Activated CD4-positive, CD25-positive, alpha-beta regulatory T cell (primary cell): Measurements from ENCODE around the gene CXCL14.
"Not testable (repeated sequence)": the region's sequence is repeated elsewhere in the genome, so short reads cannot be mapped to it uniquely, and the experiment has no call there.

Source experiments
- DNase-seq, 4 experiments: peaks; one replicate each; lab custom pipeline; 2025; lab: John Stamatoyannopoulos, UW

CXCL14 gene

DNA sequence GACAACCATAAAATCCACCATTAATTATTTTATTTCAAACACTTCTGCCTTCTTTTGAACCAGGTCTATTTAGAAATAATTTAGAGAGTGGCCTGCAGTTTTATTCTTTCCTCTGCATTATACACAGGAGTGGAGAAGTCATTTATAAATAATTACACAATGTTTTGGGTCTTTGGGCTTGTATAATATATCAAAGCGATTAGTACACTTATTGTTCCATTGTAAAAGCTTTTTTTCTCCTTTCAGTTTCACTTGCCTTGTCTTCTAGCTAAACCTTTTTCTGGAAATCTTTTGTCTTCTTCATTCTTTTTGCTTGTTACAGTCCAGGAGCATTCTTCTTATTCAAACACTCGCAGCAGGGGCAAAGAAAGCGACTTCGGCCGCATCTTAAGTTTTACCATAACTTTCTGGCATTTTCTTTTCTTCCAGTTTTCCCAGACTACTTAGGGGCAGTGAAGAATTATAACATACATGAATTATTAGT lies 35.7 kb downstream of the CXCL14 start:
- DNase-seq = no peak

DNA sequence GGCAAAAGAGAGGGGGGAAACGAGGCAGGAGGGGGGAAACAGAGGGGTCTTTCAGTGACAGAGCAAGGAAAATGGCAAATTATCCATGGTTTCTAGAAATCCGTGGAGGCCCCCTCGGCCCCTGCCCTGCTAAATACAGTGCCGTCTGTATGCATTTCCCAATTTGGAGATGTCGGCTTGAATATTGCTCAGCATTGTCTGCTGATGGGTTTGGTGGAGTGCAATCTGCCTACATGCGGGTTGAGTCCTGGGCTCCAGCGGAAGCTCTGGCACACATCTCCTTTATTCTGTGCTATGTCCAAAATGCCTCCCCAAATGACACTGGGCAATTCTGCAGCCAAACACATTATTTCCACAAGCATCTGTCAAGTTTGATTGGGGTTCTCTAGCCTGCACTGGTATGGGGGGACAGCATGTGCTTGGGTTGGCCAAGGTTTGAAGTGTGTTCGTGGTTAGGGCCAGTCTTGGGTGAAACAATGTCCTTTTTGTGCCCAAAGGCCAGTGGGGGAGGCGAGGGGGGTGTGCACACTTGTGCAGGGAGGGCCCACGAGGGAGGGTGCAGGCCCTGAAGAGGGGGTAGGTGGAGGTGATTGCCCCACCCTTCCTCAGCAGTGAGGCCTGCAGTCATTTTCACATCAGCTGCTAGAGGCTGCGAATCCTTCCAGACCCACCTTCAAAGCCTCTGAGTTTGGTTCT lies 36.8 kb downstream of the CXCL14 start:
- DNase-seq = no peak

DNA sequence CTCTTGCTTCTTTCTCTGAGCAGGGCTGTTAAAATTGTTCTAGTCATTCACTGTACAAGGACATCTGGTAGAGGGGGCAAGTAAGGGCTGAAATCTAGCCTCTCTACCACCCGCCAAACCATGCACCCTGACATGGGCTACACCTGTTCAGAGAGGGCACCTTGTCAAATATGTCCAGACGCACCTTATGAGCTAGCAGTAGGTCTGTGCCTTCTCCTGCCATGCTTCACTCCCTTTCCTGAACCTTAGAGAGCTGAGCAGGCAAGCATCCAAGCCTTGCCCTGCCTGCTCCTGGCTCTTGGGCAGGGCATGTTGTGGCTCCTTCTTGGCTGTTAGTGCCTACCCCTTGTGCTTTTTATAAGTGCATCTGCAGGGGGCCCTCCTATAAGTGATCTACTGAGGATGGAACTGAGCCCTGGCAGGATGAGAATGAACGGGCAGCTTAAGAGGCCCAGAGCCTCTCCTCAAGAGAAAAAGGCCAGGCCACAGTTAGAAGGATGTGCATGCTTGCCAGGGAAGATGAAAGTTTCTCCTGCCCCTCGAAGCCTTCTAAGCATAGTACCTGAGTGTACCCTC lies 39.3 kb downstream of the CXCL14 start:
- DNase-seq = no peak

DNA sequence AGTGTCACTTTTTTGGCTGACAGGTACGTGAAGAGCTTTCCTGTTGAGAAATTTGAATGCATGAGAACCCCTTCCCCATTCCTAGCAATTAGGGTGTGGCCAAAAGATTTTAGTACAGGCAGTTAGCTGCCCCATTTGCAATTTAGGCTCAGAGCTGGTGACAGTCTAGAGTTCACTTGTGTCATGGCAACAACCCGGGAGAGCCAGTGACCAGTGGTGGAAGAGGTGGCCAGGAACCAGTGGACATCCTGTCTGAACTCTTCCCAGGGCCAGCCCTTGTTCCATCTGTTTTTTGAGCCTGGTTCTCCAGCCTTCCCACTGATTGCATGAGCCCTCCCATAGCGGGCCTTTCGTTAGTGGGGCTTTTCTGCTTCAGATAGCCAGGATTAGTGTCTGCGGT lies 40.5 kb downstream of the CXCL14 start:
- no peak for DNase-seq

DNA sequence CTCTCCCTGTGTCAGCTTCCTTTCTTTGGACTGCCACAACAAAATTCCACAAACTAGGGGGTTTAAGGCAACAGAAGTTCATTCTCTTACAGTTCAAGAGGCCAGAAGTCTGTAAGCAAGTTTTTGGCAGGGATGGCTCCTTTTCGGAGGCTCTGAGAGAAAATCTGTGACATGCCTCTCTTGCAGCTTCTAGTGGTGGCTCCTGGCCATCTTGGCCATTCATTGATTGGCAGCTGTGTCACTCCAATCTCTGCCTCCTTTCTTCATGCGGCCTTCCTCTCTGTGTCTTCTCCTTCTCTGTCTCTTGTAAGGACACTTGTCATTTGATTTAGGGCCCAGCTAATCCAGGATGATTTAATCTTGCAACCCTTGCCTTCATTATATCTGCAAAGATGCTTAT lies 41.0 kb downstream of the CXCL14 start:
- no peak for DNase-seq

DNA sequence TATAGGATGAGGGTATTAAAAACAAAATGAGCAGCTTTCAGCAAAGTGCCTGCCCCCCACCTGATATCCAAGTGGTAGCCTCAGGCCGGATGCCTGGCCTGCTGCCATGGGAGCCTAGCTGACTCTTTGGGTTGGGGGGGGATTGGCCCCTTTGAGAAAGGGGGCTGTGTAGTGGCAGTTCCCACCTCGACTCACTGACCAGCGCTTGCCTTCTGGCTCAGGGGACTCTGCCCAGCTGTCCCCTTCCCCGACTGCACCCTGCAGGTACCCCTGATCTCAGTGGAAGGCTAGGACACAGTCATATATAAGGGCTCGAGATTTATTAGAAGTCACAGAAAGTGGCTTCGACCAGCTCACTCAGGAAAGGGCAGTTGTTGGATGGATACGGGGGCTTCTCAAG lies 41.5 kb downstream of the CXCL14 start:
- DNase-seq = no peak

DNA sequence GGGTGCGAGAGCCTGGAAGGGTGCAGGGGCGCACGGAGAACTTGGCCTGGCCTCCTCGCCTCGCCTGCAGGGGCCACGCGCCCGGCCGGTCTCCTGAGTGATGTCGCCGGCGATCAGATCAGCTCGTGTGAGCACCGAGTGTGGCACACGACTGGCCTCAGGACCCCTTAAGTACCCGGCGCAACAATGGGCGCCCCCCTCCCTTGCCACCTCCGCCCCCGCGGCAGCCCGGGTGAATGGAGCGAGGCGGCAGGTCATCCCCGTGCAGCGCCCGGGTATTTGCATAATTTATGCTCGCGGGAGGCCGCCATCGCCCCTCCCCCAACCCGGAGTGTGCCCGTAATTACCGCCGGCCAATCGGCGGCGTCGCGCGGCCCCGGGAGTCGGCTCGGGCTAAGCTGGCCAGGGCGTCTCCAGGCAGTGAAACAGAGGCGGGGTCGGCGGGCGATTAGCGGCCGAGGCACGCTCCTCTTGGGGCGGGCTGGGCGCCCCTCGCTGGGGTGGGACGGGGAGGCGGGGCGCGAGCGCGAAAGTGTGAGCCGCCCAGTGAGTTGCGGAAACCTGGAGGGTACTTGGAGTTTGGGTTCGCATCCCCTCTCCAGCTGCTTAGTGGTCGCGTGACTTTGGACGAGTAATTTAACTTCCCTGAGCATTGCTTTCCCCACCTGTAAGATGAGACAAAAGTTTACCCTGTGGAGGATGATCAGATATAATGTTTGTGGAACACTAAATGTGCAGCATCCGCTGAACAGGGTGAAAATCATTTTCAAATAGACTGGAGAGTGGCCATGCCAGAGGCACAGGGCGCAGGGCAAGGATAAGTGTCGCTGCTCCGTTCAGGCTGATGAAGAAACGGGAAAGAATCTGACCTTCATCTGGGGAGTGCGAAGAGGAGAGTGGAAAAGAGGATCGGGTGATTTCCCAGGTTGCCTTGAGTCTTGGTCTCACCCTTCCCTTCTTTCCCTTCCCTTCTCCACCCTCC lies 42.7 kb downstream of the CXCL14 start, which contains the start of gene NEUROG1:
TSS of gene NEUROG1 (minus strand) at position 145 of the 982 bp plus-strand sequence. CDS start 274 bp downstream, outside the sequence.
- DNase-seq = no peak

DNA sequence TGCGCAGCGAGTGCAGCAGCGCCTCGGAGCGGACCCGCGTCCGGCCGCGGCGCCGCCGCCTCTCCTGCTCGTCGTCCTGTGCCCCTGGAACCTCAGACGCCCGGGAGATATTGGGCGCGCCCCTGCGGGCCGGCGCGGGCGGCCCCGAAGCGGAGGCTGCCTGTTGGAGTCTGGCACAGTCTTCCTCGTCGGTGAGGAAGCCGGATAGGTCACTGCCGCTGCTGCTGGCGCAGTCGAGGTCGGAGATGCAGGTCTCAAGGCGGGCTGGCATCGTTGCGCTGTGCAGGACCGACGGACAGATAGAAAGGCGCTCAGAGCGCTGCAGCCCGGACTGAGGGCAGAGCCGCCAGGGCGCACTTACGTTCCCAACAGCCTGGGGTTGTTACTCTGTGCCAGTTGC lies 43.4 kb downstream of the CXCL14 start:
- no peak for DNase-seq

DNA sequence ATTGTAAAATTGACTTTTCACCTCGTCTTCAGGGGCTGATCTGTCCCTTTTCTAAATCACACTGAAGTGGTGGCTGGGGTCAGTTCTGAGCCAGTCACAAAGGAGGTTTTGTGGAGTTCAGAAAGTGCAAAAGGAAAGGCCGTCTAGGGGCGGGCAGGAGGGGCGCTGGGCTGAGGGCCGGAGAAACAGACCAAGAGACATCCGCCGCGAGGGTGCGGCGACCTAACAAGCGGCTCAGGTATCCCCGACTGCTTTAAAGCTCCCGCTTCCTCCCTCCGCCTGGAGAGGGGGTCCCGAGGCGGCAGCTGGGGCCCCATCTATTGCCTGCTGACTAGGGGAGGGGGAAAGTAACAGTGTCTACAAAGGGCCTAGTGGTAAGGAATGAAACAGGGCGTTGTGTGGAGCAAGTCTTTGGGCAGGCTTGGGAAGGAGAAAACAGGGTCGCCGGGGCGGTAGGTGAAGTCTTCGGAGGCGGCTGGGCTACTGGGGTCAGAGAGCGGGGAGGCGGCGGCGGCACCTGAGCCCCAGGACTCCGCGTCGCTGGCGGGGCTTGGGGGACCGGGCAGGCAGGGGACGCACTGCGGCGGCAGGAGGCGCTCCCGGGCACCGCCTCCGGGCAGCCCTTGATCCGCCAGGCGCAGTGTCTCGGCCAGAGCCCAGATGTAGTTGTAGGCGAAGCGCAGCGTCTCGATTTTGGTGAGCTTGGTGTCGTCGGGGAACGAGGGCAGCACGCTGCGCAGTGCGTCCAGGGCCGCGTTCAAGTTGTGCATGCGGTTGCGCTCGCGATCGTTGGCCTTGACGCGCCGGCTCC lies 44.0 kb downstream of the CXCL14 start:
- no peak for DNase-seq

DNA sequence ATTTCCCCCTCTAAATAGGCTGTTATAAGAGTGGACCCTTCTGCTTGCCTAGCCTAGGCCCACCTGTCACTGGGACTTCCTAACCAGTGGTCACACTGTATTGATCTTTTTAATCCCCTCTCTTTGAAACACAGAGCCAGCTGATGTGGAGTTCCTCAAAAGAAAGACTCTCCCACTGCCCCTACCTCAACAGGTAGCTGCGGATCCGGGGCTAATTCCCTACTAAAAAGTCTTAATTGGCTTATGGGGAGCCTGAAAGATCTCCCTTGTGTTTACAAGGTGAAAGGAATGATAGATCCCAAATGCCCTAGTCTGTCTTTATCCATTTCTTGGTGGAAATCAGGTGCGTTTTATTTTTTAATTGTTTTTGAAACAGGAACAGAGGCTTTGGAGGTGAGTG lies 45.0 kb downstream of the CXCL14 start:
- no peak for DNase-seq

DNA sequence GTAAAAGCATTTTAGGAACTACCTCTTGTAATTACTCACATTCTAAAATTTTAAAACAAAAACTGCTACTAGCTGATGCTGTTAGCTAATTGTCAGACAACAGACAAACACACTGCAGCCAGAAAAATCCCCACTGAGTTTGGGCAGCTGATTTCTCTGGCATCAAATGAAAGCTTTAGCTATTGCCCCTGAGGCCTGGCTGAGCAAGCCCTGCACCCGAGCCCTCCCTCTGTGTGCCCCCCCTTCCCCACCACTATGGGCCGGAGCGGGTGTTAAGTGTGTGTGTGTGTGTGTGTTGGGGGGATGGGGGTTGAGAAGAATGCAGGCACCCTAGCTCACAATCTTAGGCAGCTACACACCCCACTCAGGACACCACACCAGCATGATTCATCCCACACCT lies 45.5 kb downstream of the CXCL14 start:
- DNase-seq = no peak

DNA sequence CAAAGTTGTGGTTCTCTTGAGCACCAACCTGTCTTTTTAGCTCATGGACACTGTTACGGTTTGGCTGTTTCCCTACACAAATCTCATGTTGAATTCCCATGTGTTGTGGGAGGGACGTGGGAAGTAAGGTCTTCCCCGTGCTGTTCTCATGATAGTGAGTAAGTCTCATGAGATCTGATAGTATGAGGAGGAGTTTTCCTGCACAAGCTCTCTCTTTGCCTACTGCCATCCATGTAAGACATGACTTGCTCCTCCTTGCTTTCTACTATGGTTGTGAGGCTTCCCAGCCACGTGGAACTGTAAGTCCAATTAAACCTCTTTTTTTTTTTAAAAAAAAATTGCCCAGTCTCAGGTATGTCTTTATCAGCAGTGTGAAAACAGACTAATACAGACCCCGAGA lies 49.2 kb downstream of the CXCL14 start:
- DNase-seq = not testable (repeated sequence)

DNA sequence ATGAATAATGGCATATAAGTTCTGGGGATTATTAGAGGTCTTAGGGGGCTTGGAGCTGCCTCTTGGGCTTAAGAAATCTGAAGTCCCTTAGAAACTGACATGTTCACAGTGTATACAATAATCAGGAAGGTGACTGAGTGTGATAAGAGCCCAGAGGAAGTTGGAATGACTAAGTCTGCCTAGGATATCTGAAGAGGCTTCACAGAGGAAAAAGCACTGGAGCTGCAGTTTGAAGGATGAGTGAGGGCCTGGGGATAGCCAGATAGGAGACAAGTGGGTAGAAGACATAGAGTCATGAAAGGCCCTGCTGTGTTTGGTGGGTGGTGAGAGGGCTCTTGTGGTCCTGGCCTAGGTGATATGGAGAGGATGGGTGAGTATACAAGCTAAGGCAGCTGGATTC lies 51.9 kb downstream of the CXCL14 start:
- no peak for DNase-seq

DNA sequence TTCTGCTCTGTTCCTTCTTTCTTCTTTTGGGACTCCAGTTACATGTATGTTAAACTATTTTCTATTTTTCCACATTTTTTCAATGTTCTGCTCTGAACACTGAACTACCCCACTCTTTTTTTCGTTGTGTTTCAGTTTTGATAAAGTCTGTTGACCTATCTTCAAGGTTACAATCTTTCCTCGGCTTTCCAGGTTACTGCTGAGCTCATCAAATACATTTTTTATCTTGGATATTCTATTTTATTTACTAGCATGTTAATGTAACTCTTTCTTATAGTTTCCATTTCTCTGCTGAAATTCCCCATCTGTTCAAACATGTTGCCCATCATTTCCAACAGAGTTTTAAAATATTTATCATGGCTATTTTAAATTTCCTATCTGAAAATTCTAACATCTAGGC lies 56.8 kb downstream of the CXCL14 start:
- DNase-seq = no peak
